K562 (cell line): ENCODE measurements around the gene IL10. TPM values are rescaled to one million over a fixed set of nuclear protein-coding genes. Genes with fewer than 3 reads are reported as not detected.

ENCODE experiments used
- ATAC-seq: fragments of 200-7000 bp; cut with Tn5 transposase; 3 replicates; pipeline ENCODE4 v1.9.1; 2020; ENCODE audit warnings: moderate library complexity
- BruUV-seq: library from RNA; stranded (reverse); fragments of 400-500 nt; replicated peaks from 2 replicates; lab custom pipeline; 2021; lab: Mats Ljungman, UMichigan
- CTCF ChIA-PET: fragments of 300-600 bp; formaldehyde crosslinking; extraction: SDS; loops from one replicate; lab custom pipeline; 2021; ENCODE audit warnings: low intra/inter-chr PET ratio; lab: Yijun Ruan, JAX
- POLR2A ChIA-PET: fragments of 300-600, 350-650 bp; sonication (Branson Sonifier 250); formaldehyde crosslinking; extraction: SDS; loops from one replicate; lab custom pipeline; 2021; ENCODE audit warnings: antibody characterized with exemption, inconsistent platforms; lab: Yijun Ruan, JAX
- DNase-seq, 4 experiments: peaks; one replicate each; pipeline versions ENCODE4 v3.0.0 to v3.0.0-alpha.2; 2011 to 2018; ENCODE audit warnings: low spot score in 3 of 4, mixed read lengths in 3 of 4; ENCODE audit errors: extremely low read depth in 1 of 4
- FAIRE-seq: peaks from 2 replicates; lab custom pipeline; 2011; peaks lifted over from hg19 to GRCh38; lab: Jason Lieb, UNC
- H2AFZ ChIP-seq: 2 replicates; pipeline ENCODE4 v1.6.0; 2011; ENCODE audit warnings: low read depth, low read length, control low read depth, inconsistent platforms
- H3K27ac ChIP-seq: fragments of 200-600 bp; 3 replicates; pipeline ENCODE4 v1.8.0; 2011; ENCODE audit warnings: low read depth, mild to moderate bottlenecking, control low read depth, inconsistent platforms, low read length, moderate library complexity, mixed read lengths; ENCODE audit errors: extremely low read depth
- H3K27me3 ChIP-seq, 2 experiments: fragments of 300-600 bp in 1 of 2; 2 replicates in 1 of 2; 3 replicates in 1 of 2; pipeline versions ENCODE4 v1.6.0 to v1.8.0; 2011; ENCODE audit warnings: inconsistent platforms in 2 of 2, low read length in 2 of 2, mild to moderate bottlenecking in 1 of 2, mixed read lengths in 1 of 2, moderate library complexity in 1 of 2; ENCODE audit not compliant: control insufficient read depth in 2 of 2, insufficient read depth in 2 of 2
- H3K36me3 ChIP-seq: fragments of 300-600 bp; 3 replicates; pipeline ENCODE4 v1.8.0; 2011; ENCODE audit warnings: mild to moderate bottlenecking, low read length, inconsistent platforms; ENCODE audit not compliant: control insufficient read depth, insufficient read depth
- H3K4me1 ChIP-seq, 2 experiments: fragments of 200-600 bp in 1 of 2; replicated peaks in 1 of 2; 2 replicates in 1 of 2; 3 replicates in 1 of 2; pipeline versions ENCODE4 v1.5.1 to v1.8.0; 2011; ENCODE audit warnings: inconsistent platforms in 2 of 2, low read length in 2 of 2, mild to moderate bottlenecking in 1 of 2, mixed read lengths in 1 of 2, moderate library complexity in 1 of 2; ENCODE audit not compliant: control insufficient read depth in 2 of 2, insufficient read depth in 2 of 2
- H3K4me2 ChIP-seq: 2 replicates; pipeline ENCODE4 v1.6.1; 2011; ENCODE audit warnings: low read length, control low read depth, inconsistent platforms, mixed read lengths; ENCODE audit not compliant: insufficient read depth
- H3K4me3 ChIP-seq: fragments of 200-600 bp; sonication (generic), shearing (Covaris generic); 2 replicates; pipeline ENCODE4 v1.5.1; 2016; ENCODE audit warnings: control low read depth, inconsistent platforms
- H3K79me2 ChIP-seq: fragments of 200-600 bp; 3 replicates; pipeline ENCODE4 v1.8.0; 2011; ENCODE audit warnings: low read length, inconsistent platforms; ENCODE audit not compliant: control insufficient read depth, insufficient read depth
- H3K9ac ChIP-seq, 2 experiments: 2 replicates each; pipeline versions ENCODE4 v1.6.0 to v1.6.1; 2011; ENCODE audit warnings: low read depth in 2 of 2, low read length in 2 of 2, control low read depth in 1 of 2, inconsistent platforms in 1 of 2, mild to moderate bottlenecking in 1 of 2, mixed read lengths in 1 of 2; ENCODE audit not compliant: insufficient read depth in 1 of 2
- H3K9me1 ChIP-seq: one replicate; pipeline ENCODE4 v1.6.0; 2011; ENCODE audit warnings: inconsistent platforms, mild to moderate bottlenecking, low read length, moderate library complexity; ENCODE audit not compliant: control insufficient read depth, insufficient read depth
- H3K9me3 ChIP-seq: replicated peaks from 2 replicates; pipeline ENCODE4 v1.5.1; 2011; ENCODE audit warnings: low read depth, low read length, inconsistent platforms; ENCODE audit not compliant: control insufficient read depth, insufficient read depth
- H4K20me1 ChIP-seq: replicated peaks from 2 replicates; pipeline ENCODE4 v1.6.1; 2011; ENCODE audit warnings: low read length, inconsistent platforms, mixed read lengths; ENCODE audit not compliant: control insufficient read depth, insufficient read depth
- FOXJ2 ChIP-seq: fragments of 200-800 bp; sonication (Bioruptor generic); IDR thresholded peaks from 2 replicates; pipeline ENCODE4 v1.6.1; 2016; ENCODE audit warnings: missing genetic modification characterization, missing compliant biosample characterization
- HDAC1 ChIP-seq, 2 experiments: fragments of 450-650 bp; IDR thresholded peaks; 2 replicates each; pipeline ENCODE4 v1.6.1; 2016 to 2017; ENCODE audit warnings: inconsistent platforms in 1 of 2, mild to moderate bottlenecking in 1 of 2, moderate library complexity in 1 of 2
- MEF2A ChIP-seq: IDR thresholded peaks from 2 replicates; pipeline ENCODE4 v1.6.1; 2011; ENCODE audit warnings: low read depth, mild to moderate bottlenecking, low read length, moderate library complexity; ENCODE audit not compliant: control insufficient read depth
- POLR3G ChIP-seq: IDR thresholded peaks from 2 replicates; pipeline ENCODE4 v1.6.1; 2011; ENCODE audit not compliant: insufficient read length, insufficient replicate concordance; ENCODE audit errors: extremely low read depth
- RBM22 ChIP-seq: fragments of 200-400 bp; formaldehyde crosslinking; IDR thresholded peaks from 2 replicates; pipeline ENCODE4 v1.6.1; 2018; ENCODE audit warnings: low read length, low read depth; ENCODE audit not compliant: poor library complexity, severe bottlenecking
- SRSF1 ChIP-seq: fragments of 200-400 bp; formaldehyde crosslinking; IDR thresholded peaks from 2 replicates; pipeline ENCODE4 v1.6.1; 2017; ENCODE audit warnings: mild to moderate bottlenecking, low read depth, low read length, moderate library complexity
- STAT5B ChIP-seq: fragments of 250-450 bp; sonication (Bioruptor Pico); IDR thresholded peaks from 2 replicates; pipeline ENCODE4 v1.8.0; 2021; ENCODE audit warnings: mild to moderate bottlenecking, inconsistent platforms
- TCF7 ChIP-seq: sonication (generic); IDR thresholded peaks from 2 replicates; pipeline ENCODE4 v1.6.1; 2016; ENCODE audit warnings: antibody characterized with exemption, borderline replicate concordance
- ZNF174 ChIP-seq: fragments of 250-450 bp; sonication (Bioruptor Pico); IDR thresholded peaks from 2 replicates; pipeline ENCODE4 v1.4.0; 2020; ENCODE audit warnings: mild to moderate bottlenecking
- WGBS: fragments of 100-300 bp; shearing (Covaris generic); methylation state at CpG from one replicate; pipeline ENCODE4 v1.1.6; 2016; ENCODE audit warnings: low coverage, mixed read lengths; ENCODE audit not compliant: insufficient coverage; ENCODE audit errors: missing lambda C conversion rate; 5-methylcytosine and 5-hydroxymethylcytosine counted together
- in situ Hi-C: fragments of 300-500 bp; cut with MboI; formaldehyde crosslinking; loops from 4 replicates; pipeline ENCODE4 v1.15.0; 2018; ENCODE audit warnings: inconsistent platforms, mixed read lengths
- intact Hi-C: fragments of 100-400 bp; cut with micrococcal nuclease; formaldehyde crosslinking; loops from 2 replicates; pipeline ENCODE4 v1.14.2; 2022
- polyA plus RNA-seq, 8 experiments: library from polyadenylated mRNA; depleted of rRNA in 4 of 8; stranded (reverse) in 5 of 8; unstranded in 3 of 8; fragments of >200 nt; fragmentation: Nextera tagmentation in 2 of 8; fragmentation: Illumina TruSeq in 1 of 8; extraction: Ambion mirVana in 2 of 8; extraction: Trizol in 1 of 8; gene quantifications; 2 replicates each; pipeline versions ENCODE4 v1.2.1 to v1.2.3, GENCODE V29; 2011 to 2014; ENCODE audit warnings: inconsistent platforms in 1 of 8, missing spikeins in 1 of 8
- total RNA-seq, 7 experiments: library from RNA; depleted of rRNA in 6 of 7; stranded (reverse); fragments of >200 nt in 6 of 7; fragmentation: Illumina TruSeq in 2 of 7; extraction: Trizol in 2 of 7; gene quantifications; 2 replicates each; pipeline versions ENCODE4 v1.2.1 to v1.2.3, GENCODE V29; 2011 to 2021; ENCODE audit warnings: low replicate concordance in 1 of 7
- TF ChIP-seq, protein P1 (sequence below): sonication (generic); formaldehyde crosslinking; IDR thresholded peaks from 2 replicates; pipeline ENCODE4 v1.8.0; 2023; ENCODE audit warnings: mild to moderate bottlenecking, missing genetic modification reagents
- TF ChIP-seq, protein P2 (sequence below): fragments of 250-450 bp; sonication (Bioruptor Pico); IDR thresholded peaks from 2 replicates; pipeline ENCODE4 v1.6.1; 2021; ENCODE audit warnings: mild to moderate bottlenecking
- TF ChIP-seq, protein P3 (sequence below): fragments of 450-650 bp; formaldehyde crosslinking; conservative IDR thresholded peaks from 2 replicates; pipeline ENCODE4 v1.4.0; 2022; ENCODE audit warnings: mild to moderate bottlenecking, missing genetic modification characterization
- TF ChIP-seq, protein P4 (sequence below): IDR thresholded peaks from 2 replicates; pipeline ENCODE4 v1.6.1; 2016; ENCODE audit warnings: missing genetic modification characterization, missing compliant biosample characterization
- TF ChIP-seq, protein P5 (sequence below): fragments of 450-650 bp; IDR thresholded peaks from 2 replicates; pipeline ENCODE4 v1.6.1; 2018; ENCODE audit warnings: mild to moderate bottlenecking, low read depth; ENCODE audit not compliant: partially characterized antibody

IL10 gene
- total and polyA plus RNA-seq, 9 of the 15 experiments (the other 6 are each of a cell fraction or from before 2014, with no cell fraction given) = 0.29 TPM; not detected in 8

DNA sequence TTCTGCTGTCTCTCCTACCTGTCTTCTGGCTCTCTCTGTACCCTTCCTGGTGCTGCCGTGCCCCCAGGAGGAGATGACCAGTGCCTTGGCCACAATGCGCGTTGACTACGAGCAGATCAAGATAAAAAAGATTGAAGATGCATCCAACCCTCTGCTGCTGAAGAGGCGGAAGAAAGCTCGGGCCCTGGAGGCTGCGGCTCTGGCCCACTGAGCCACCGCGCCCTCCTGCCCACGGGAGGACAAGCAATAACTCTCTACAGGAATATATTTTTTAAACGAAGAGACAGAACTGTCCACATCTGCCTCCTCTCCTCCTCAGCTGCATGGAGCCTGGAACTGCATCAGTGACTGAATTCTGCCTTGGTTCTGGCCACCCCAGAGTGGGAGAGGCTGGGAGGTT is 39.8 kb downstream of the IL10 start:
- Histone ChIP-seq H3K4me1 (peaks cover 10 to 14% of the 10 kb centered on the region in 2 experiments), H3K4me3 (no peak overlapping the region), H3K27me3 (no peaks in the 10 kb centered on the region; a peak in 1 of 5 replicates), H3K27ac (no peak overlapping the region), H3K36me3 (peaks cover 58% of the 10 kb centered on the region), H4K20me1 (peaks cover 27% of the 10 kb centered on the region), H3K79me2 (peaks cover 7% of the 10 kb centered on the region; the same call in 2 of the 3 replicates), H3K4me2 (no peak overlapping the region), H3K9me3 (no peaks in the 10 kb centered on the region), H3K9ac (no peak overlapping the region), H3K9me1 (peaks cover 16% of the 10 kb centered on the region), H2AFZ (no peak overlapping the region)
- ChIA-PET CTCF (no interaction called here), POLR2A (no interaction called here)
- FAIRE-seq (no peak), DNase-seq (no peak), ATAC-seq (no peak)
- WGBS = 86% methylated on average over 11 of the region's 11 CpGs
- in situ Hi-C loops (no loop called here), intact Hi-C loops (loop anchor here (10.0 kb wide), 1 partner anchor 238 kb away; no protein-coding TSS in a partner anchor)
- TF ChIP-seq, protein P1, sequence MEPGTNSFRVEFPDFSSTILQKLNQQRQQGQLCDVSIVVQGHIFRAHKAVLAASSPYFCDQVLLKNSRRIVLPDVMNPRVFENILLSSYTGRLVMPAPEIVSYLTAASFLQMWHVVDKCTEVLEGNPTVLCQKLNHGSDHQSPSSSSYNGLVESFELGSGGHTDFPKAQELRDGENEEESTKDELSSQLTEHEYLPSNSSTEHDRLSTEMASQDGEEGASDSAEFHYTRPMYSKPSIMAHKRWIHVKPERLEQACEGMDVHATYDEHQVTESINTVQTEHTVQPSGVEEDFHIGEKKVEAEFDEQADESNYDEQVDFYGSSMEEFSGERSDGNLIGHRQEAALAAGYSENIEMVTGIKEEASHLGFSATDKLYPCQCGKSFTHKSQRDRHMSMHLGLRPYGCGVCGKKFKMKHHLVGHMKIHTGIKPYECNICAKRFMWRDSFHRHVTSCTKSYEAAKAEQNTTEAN (CRISPR knock-in tag) = no peak
- TF ChIP-seq, protein P2, sequence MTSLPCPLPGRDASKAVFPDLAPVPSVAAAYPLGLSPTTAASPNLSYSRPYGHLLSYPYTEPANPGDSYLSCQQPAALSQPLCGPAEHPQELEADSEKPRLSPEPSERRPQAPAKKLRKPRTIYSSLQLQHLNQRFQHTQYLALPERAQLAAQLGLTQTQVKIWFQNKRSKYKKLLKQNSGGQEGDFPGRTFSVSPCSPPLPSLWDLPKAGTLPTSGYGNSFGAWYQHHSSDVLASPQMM (CRISPR knock-in tag) = no peak
- TF ChIP-seq SRSF1 (no peak), TCF7 (no peak), ZNF174 (CRISPR knock-in tag) (no peak), HDAC1 (IDR thresholded peaks at IDR 0.05) (no peak), RBM22 (no peak), STAT5B (CRISPR knock-in tag) (no peak), FOXJ2 (tag) (no peak), POLR3G (no peak), MEF2A (no peak)
- TF ChIP-seq, protein P3, sequence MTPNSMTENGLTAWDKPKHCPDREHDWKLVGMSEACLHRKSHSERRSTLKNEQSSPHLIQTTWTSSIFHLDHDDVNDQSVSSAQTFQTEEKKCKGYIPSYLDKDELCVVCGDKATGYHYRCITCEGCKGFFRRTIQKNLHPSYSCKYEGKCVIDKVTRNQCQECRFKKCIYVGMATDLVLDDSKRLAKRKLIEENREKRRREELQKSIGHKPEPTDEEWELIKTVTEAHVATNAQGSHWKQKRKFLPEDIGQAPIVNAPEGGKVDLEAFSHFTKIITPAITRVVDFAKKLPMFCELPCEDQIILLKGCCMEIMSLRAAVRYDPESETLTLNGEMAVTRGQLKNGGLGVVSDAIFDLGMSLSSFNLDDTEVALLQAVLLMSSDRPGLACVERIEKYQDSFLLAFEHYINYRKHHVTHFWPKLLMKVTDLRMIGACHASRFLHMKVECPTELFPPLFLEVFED (CRISPR knock-in tag) = no peak
- TF ChIP-seq, protein P4, sequence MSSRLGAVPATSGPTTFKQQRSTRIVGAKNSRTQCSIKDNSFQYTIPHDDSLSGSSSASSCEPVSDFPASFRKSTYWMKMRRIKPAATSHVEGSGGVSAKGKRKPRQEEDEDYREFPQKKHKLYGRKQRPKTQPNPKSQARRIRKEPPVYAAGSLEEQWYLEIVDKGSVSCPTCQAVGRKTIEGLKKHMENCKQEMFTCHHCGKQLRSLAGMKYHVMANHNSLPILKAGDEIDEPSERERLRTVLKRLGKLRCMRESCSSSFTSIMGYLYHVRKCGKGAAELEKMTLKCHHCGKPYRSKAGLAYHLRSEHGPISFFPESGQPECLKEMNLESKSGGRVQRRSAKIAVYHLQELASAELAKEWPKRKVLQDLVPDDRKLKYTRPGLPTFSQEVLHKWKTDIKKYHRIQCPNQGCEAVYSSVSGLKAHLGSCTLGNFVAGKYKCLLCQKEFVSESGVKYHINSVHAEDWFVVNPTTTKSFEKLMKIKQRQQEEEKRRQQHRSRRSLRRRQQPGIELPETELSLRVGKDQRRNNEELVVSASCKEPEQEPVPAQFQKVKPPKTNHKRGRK (tag) = no peak
- TF ChIP-seq, protein P5, sequence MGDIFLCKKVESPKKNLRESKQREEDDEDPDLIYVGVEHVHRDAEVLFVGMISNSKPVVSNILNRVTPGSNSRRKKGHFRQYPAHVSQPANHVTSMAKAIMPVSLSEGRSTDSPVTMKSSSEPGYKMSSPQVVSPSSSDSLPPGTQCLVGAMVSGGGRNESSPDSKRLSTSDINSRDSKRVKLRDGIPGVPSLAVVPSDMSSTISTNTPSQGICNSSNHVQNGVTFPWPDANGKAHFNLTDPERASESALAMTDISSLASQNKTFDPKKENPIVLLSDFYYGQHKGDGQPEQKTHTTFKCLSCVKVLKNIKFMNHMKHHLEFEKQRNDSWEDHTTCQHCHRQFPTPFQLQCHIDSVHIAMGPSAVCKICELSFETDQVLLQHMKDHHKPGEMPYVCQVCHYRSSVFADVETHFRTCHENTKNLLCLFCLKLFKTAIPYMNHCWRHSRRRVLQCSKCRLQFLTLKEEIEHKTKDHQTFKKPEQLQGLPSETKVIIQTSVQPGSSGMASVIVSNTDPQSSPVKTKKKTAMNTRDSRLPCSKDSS = no peak
- BruUV-seq = no TSS peak
